T-helper 1 cell treated with Interleukin-12 subunit alpha and Interleukin-12 subunit beta and Interleukin-4 antibody, amounts not matched to agents 30 ng/mL and 1 ng/mL, for 36 hours (primary cell): ENCODE data around the gene FBXO28. TPM values are rescaled to one million over a fixed set of nuclear protein-coding genes. Genes with fewer than 3 reads are reported as not detected.
"Not testable (repeated sequence)": the region's sequence is repeated elsewhere in the genome, so short reads cannot be mapped to it uniquely, and the experiment has no call there.

Experiments used
- intact Hi-C: fragments of 100-400 bp; cut with micrococcal nuclease; formaldehyde crosslinking; loops from one replicate; pipeline ENCODE4 v1.15.1; 2024
- total RNA-seq: library from RNA; stranded (reverse); gene quantifications from 2 replicates; pipeline ENCODE4 v1.2.3, GENCODE V29; 2022

The FBXO28 gene
- total RNA-seq, 1 donor from 2014 or later, result 28.4 TPM

DNA sequence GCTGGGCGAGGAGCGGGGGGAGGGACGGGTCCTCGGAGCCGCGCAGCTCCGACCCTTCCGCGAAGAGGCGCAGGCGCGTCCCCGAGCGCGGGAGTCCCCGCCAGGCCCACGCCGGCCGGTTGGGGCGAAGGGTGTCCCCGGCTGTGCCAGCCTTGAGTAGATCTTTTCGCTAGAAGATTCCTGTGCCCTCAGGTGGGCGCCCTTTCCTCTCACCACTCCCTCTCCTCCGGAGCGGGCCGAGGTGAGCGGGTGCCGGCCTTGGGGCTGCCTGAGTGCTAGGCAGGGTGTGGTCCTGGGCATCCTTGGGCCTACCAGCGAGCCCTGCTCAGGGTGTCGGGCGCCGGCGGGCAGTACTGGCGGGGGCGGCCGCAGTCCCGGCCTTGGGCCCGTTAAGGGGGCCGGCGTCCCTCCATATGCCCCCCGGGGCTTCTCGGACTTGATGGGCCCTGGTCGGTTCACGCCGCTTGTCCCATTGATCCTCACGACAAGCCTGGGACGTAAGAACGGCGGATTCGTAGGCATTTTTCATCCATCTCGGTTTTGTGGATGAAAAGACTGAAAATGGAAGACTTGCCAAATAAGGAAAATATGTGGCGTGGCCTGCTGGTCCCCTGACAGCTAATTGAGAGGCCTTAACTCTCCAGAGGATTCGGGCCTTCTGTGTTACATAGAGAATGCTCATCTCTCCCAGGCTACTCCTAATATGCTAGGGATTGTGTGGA, 69.8 kb downstream of the FBXO28 start:
- intact Hi-C loops, result loop anchor here (2.0 to 5.0 kb wide), 6 partner anchors 31 to 1879 kb away; partner anchors contain the start of genes AIDA, BROX and H3-3A

DNA sequence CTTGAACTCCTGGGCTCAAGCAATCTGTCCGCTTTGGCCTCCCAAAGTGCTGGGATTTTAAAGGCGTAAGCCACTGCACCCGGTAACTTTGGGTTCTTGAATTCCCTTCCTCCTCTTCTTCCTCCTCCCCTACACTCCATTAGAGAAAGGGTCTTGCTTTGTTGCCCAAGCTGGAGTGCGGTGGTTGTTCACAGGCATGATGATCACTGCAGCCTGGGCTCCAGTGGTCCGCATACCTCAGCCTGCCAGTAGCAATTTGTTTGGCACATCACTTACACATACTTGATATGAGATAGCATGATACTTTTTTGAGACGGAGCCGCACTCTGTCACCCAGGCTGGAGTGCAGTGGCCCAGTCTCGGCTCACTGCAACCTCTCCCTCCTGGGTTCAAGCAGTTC, 71.3 kb downstream of the FBXO28 start:
- intact Hi-C loops, result no loop called here

DNA sequence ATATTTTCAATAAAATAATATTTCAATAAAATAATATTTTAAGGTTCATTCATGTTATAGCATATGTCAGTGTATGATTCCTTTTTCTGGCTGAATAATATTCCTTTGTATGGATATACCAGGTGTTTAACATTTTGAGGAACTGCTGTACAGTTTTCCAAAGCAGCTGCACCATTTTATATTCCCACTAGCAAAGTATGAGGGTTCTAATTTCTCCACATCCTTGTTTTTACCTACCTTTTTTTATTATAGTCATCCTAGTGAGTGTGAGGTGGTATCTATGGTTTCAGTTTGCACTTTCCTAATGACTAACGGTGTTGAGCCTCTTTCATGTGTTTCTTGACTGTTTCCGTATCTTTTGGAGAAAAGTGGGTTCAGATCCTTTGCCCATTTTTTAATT, 74.4 kb downstream of the FBXO28 start:
- intact Hi-C loops, result no loop called here

DNA sequence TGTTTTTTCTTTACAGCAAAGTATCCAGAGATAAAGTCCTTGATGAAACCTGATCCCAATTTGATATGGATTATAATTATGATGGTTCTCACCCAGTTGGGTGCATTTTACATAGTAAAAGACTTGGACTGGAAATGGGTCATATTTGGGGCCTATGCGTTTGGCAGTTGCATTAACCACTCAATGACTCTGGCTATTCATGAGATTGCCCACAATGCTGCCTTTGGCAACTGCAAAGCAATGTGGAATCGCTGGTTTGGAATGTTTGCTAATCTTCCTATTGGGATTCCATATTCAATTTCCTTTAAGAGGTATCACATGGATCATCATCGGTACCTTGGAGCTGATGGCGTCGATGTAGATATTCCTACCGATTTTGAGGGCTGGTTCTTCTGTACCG, 75.7 kb downstream of the FBXO28 start:
- intact Hi-C loops, result no loop called here

DNA sequence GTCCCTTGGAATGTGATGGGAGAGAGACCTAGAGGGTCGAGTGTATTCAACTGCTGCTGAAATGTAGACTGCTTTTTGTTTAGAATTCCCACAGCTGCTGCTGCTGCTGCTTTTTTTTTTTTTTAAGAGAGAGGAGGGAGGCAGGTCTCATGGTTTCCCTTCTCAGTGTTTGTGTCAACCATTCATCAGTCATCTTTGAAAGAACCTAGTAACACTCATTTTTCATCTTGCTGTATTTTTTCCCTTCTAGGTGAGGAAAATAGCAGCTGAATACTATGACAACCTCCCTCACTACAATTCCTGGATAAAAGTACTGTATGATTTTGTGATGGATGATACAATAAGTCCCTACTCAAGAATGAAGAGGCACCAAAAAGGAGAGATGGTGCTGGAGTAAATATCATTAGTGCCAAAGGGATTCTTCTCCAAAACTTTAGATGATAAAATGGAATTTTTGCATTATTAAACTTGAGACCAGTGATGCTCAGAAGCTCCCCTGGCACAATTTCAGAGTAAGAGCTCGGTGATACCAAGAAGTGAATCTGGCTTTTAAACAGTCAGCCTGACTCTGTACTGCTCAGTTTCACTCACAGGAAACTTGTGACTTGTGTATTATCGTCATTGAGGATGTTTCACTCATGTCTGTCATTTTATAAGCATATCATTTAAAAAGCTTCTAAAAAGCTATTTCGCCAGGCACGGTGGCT, 78.3 kb downstream of the FBXO28 start:
- intact Hi-C loops, result loop anchor here (1.0 kb wide), 1 partner anchor 10 kb away; no protein-coding TSS in a partner anchor

DNA sequence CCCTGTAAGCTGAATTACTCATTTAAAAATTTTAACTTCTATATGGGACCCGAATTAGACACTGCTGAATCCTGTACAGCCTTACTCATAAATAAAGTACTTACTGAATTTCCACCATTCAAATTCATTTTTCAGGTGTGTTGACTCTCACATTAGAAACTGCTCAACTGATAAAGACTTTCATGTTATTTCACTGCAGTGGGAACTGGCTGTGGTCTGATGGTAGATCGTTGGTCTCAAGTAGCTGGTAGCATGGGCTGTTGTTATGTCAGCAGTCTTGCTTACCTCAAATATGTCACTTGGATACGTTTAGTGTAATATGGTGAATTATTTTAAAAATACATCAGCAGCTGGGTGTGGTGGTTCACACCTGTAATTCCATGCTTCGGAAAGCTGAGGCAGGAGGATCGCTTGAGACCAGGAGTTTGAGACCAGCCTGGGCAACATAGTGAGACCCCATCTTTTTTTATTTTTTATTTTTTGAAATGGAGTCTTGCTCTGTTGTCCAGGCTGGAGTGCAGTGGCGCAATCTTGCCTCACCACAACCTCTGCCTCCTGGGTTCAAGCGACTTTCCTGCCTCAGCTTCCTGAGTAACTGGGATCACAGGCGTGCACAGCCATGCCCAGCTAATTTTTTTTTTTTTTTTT, 79.5 kb downstream of the FBXO28 start:
- intact Hi-C loops, result no loop called here

DNA sequence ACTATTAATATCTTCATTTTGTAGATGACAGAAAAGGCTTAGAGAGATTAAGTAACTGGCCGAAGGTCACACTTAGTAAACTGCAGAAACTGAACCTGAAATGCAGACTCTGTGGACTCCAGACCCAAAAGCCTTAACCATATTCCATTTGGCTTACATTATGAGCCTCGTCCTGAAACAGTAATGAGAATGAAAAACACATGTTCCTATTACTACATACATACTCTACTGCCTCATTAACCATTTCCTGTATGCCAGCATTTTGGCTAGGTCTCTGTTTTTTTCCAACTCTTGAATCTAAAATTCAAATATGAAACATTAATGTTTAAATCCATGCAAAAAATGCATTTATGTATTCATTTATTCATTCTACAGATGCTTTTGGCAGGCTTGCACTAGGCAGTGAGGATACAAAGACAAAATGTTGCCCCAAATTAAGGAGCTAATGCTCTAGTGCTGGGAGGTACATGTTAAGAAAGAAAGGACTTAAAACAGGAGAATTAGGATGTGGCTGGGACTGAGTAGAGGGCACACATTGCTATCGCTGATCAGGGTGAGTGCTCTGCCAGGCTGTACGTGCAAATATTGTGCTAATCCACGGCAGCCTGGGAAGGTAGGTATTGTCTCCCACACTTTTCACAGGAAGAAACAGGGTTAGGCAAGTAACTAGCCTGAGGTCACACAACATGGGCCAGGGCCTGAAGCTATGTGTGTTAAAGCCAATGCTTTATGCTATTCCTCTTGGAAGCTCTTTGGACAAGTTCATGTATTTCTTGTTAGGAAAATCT, 83.1 kb downstream of the FBXO28 start:
- intact Hi-C loops, result no loop called here

DNA sequence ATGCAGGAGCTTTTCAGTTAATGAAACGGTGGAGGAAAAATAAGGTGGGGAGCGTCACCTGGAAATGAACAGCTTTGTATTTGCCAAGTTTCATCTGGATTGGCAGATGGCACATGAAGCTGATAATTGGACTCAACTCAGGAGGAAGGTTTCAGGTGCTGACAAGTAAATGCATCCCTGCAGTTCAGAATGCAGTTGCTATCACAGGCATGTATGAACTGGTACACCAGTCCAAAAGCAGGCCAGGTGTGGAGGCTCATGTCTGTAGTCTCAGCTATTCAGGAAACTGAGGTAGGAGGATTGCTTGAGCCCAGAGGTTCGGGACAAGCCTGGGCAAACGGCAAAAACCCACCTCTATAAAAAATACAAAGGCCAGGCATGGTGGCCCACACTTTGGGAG, 84.7 kb downstream of the FBXO28 start:
- intact Hi-C loops, result no loop called here

DNA sequence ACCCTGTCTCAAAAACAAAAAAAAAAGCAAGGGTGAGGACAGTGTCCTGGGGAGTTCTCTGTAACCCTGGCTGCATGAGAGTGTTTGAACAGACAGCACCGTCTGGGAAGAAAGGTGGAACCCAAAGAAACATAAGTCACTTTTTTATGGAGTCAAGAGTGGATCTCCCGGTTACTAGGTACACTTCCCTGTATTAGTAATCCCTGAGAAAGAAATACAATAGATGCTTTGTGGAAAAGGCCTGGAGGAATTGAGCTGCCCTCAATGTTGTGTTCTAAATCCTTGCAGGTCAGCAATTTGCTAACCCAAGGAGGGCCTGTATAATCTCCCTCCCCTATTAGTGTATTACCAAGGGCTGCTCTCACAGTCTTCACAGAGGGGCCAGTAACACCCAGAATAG, 85.8 kb downstream of the FBXO28 start:
- intact Hi-C loops, result no loop called here

DNA sequence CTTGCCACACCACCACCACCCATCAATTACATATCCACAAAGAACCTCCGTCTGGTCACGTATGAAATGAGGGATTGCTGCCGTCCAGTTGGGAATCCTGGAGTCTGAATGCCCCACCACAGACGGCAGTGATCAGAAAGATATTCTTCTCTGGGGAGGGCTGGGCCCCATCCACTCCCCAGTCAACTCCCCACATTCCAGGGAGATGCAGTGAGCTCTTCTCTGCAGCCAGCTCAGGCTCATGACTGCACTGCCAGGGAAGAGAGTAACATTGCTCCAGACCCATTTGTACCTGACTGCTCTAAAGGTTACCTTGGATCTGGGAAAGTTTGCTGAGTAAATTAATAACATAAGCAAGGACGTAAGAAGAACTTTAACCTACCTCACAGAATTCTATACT, 87.5 kb downstream of the FBXO28 start:
- intact Hi-C loops, result no loop called here

DNA sequence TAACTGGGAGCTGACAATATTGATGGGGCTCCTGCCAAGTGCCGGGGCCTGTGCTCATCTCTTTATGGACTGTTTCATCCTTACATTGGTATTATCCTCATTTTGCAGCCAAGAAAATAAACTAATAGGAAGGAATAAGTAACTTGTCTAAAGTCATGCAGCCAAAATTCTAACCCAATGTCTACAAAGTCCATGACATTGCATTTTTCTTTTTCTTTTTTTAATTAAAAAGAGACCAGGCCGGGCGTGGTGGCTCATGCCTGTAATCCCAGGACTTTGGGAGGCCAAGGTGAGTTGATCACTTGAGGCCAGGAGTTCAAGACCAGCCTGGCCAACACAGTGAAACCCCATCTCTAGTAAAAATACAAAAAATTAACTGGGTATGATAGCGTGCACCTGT, 87.9 kb downstream of the FBXO28 start:
- intact Hi-C loops, result no loop called here

DNA sequence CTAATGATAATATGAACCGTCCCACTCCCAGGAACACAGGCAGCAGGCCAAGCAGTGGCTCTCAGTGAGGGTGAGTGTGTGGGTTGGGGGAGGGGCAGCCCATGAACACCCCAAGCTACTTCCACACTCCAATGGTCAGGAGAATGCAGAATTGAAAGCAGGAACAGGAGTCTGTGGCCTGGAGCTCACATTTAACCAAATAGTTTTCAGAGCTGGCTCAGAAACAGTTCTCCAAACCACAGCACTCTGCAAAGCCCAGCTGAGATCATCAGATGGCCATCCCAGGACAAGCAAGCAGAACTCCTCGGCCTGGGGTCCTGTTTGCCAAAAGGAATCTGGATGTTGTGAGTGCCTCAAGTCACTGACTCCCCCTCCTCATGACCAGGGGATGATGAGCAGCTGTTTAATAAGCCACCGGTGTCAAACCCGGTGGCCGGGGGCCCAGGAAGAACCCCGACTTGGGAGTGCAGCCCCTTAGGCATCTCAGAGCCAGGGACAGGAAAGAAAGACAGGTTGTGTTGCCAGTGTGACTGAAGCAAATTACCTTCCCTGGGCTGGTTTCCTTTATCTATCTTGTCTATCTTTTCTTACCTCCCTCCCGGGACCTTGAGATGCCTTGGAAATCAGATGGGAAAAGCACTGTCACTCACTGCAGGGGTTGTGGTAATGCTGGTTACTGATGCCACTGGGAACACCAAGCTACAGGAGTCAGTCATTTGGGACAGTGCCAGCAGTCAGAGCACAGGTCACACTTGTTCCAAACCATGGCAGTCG, 89.5 kb downstream of the FBXO28 start:
- intact Hi-C loops, result no loop called here

DNA sequence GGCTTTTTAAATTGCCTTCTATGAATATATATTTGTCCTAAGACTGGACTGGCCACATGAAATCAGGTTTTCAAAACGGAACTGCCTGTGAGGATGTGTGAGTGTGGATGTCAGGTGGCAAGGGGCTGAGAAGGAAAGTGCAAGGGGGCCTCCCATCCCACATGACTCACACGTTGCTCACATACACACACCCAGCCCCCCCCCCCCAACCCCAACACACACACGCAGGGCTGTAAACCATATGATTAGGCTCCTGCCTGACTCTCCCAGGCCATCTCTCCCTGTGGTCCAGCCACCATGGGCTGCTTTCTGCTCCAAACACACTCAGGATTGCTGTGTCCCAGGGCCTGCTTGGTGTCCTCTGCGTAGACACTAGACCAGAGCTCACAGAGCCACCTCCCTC, 91.5 kb downstream of the FBXO28 start:
- intact Hi-C loops, result no loop called here

DNA sequence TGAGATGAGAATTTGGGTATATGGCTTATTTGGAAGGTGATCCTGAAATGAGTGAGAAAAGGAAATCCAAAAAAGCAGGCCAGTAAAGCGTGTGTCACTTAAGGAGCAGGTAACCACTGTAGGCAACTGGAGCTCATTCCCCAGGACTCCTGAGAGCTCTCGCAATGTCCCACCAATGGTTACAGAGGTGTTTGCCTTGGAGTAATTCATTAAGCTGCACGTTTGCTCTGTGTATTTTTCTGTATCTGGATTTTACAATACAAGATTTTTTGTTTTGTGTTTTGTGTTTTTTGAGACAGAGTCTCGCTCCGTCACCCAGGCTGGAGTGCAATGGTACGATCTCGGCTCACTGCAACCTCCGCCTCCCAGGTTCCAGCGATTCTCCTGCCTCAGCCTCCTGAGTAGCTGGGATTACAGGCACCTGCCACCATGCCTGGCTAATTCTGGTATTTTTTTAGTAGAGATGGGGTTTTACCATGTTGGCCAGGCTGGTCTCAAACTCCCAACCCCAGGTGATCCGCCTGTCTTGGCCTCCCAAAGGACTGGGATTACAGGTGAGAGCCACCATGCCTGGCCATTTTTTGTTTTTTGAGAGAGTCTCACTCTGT, 92.1 kb downstream of the FBXO28 start:
- intact Hi-C loops, result not testable (repeated sequence)

DNA sequence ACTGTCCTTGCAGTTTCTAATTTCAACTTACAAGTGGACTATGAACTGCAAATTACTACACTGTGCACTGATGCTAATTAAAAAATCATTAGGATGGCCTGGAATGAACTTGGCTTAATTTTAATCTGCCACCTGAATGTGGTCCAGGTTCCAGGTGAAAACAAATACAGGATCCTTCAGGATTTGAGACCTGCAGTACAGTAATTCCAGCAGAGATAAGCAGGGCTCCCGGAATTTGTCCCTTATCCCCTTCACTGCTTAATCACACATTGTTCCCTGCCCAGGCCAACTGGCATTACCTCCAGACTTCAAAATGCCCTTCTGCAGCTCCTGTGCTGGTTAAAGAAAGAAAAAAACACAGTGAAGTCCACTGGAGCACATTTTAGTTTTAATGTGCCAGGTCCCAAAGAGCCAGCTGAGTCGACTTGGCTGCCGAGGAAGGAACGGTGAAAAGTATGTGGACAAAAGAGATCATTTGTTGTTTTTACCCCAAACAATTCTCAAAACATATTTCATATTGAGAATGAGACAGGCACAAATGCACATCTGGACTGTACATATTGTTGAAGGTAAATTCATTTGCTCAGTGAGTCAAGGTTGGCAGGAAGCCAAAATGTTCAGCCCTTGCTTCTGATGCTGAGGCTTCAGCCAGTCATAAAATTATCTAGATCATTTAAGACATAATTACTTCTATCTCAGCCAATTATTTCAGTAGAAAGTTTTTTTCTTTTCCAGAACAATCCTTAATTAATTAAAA, 97.5 kb downstream of the FBXO28 start:
- intact Hi-C loops, result no loop called here
